Neural cell (in vitro differentiated cells): Measurements from ENCODE around the gene CDKAL1. TPM values are rescaled to one million over a fixed set of nuclear protein-coding genes. Genes with fewer than 3 reads are reported as not detected.

Experiments used
- H2AFZ ChIP-seq: fragments of 200-600, 300-800 bp; sonication (generic), shearing (Covaris generic); 2 replicates; pipeline ENCODE4 v1.6.0; 2014; ENCODE audit warnings: low read depth, mild to moderate bottlenecking, antibody characterized with exemption, low read length, moderate library complexity
- H3F3A ChIP-seq: fragments of 200-600 bp; shearing (Covaris generic); 2 replicates; pipeline ENCODE4 v1.6.1; 2016; ENCODE audit warnings: mild to moderate bottlenecking, moderate library complexity, mixed read lengths, antibody characterized with exemption, low read length; ENCODE audit not compliant: insufficient read depth, poor library complexity, severe bottlenecking
- H3K27ac ChIP-seq: fragments of 200-600, 300-800 bp; sonication (generic), shearing (Covaris generic); 2 replicates; pipeline ENCODE4 v1.5.1; 2014; ENCODE audit warnings: mild to moderate bottlenecking, low read length, moderate library complexity
- H3K27me3 ChIP-seq: fragments of 300-800, 200-600 bp; sonication (generic), shearing (Covaris generic); 2 replicates; pipeline ENCODE4 v1.6.0; 2014; ENCODE audit warnings: mild to moderate bottlenecking, low read depth, low read length, moderate library complexity; ENCODE audit not compliant: insufficient read depth
- H3K36me3 ChIP-seq: fragments of 300-800, 200-600 bp; sonication (generic), shearing (Covaris generic); 2 replicates; pipeline ENCODE4 v1.5.1; 2014; ENCODE audit warnings: mild to moderate bottlenecking, antibody characterized with exemption, low read length, moderate library complexity; ENCODE audit not compliant: insufficient read depth
- H3K4me2 ChIP-seq: fragments of 300-800, 200-600 bp; sonication (generic), shearing (Covaris generic); 2 replicates; pipeline ENCODE4 v1.6.0; 2014; ENCODE audit warnings: mild to moderate bottlenecking, low read length
- H3K4me3 ChIP-seq: fragments of 300-800, 200-600 bp; sonication (generic), shearing (Covaris generic); 2 replicates; pipeline ENCODE4 v1.5.1; 2014; ENCODE audit warnings: mild to moderate bottlenecking, low read length, moderate library complexity
- H3K79me2 ChIP-seq: fragments of 200-600 bp; shearing (Covaris generic); replicated peaks from 2 replicates; pipeline ENCODE4 v1.6.0; 2014; ENCODE audit warnings: mild to moderate bottlenecking, low read length, moderate library complexity; ENCODE audit not compliant: insufficient read depth
- H3K9ac ChIP-seq: fragments of 300-800, 200-600 bp; sonication (generic), shearing (Covaris generic); 2 replicates; pipeline ENCODE4 v1.6.1; 2016; ENCODE audit warnings: mild to moderate bottlenecking, low read length, mixed read lengths
- H3K9me2 ChIP-seq: fragments of 200-600 bp; shearing (Covaris generic); 2 replicates; pipeline ENCODE4 v1.6.1; 2016; ENCODE audit warnings: mild to moderate bottlenecking, low read length, mixed read lengths; ENCODE audit not compliant: insufficient read depth
- H3K9me3 ChIP-seq: fragments of 200-600, 300-800 bp; sonication (generic), shearing (Covaris generic); 2 replicates; pipeline ENCODE4 v1.6.1; 2016; ENCODE audit warnings: mild to moderate bottlenecking, mixed run types, low read length, moderate library complexity, mixed read lengths
- H4K20me1 ChIP-seq: fragments of 200-600 bp; shearing (Covaris generic); 2 replicates; pipeline ENCODE4 v1.6.1; 2016; ENCODE audit warnings: mild to moderate bottlenecking, mixed run types; ENCODE audit not compliant: insufficient read depth
- CTCF ChIP-seq: fragments of 450-650 bp; IDR thresholded peaks from 2 replicates; pipeline ENCODE4 v1.5.1; 2014; ENCODE audit warnings: antibody characterized with exemption, mild to moderate bottlenecking, moderate library complexity; ENCODE audit not compliant: poor library complexity, severe bottlenecking
- EP300 ChIP-seq: fragments of 450-650 bp; conservative IDR thresholded peaks from 2 replicates; pipeline ENCODE4 v1.6.1; 2014; ENCODE audit warnings: antibody characterized with exemption, mild to moderate bottlenecking, moderate library complexity; ENCODE audit not compliant: poor library complexity, severe bottlenecking
- EZH2 ChIP-seq: fragments of 200-600, 300-800 bp; shearing (Covaris generic), sonication (generic); IDR thresholded peaks from 2 replicates; pipeline ENCODE4 v1.6.1; 2014; ENCODE audit warnings: antibody characterized with exemption, low read length, borderline replicate concordance, mild to moderate bottlenecking; ENCODE audit not compliant: insufficient read depth, poor library complexity, severe bottlenecking
- MXI1 ChIP-seq: fragments of 450-650 bp; conservative IDR thresholded peaks from 2 replicates; pipeline ENCODE4 v1.6.1; 2014; ENCODE audit warnings: antibody characterized with exemption, mild to moderate bottlenecking; ENCODE audit not compliant: poor library complexity, severe bottlenecking
- POLR2AphosphoS5 ChIP-seq: IDR thresholded peaks from 2 replicates; pipeline ENCODE4 v1.6.1; 2012
- RAD21 ChIP-seq: fragments of 450-650 bp; conservative IDR thresholded peaks from 2 replicates; pipeline ENCODE4 v1.6.1; 2014; ENCODE audit warnings: antibody characterized with exemption, mild to moderate bottlenecking, moderate library complexity
- SMC3 ChIP-seq: fragments of 450-650 bp; conservative IDR thresholded peaks from 2 replicates; pipeline ENCODE4 v1.6.1; 2014; ENCODE audit warnings: antibody characterized with exemption, mild to moderate bottlenecking, moderate library complexity; ENCODE audit not compliant: poor library complexity
- TAF1 ChIP-seq: IDR thresholded peaks from 2 replicates; pipeline ENCODE4 v1.6.1; 2012; ENCODE audit warnings: low read depth
- polyA plus RNA-seq: library from polyadenylated mRNA; depleted of rRNA; stranded (reverse); fragments of >200 nt; gene quantifications from 2 replicates; pipeline ENCODE4 v1.2.3, GENCODE V29; 2014
- TF ChIP-seq, protein P1 (sequence below): IDR thresholded peaks from 2 replicates; pipeline ENCODE4 v1.6.1; 2012; ENCODE audit warnings: borderline replicate concordance

The CDKAL1 gene
- polyA plus RNA-seq, 1 donor from 2014 or later = 10.7 TPM

DNA sequence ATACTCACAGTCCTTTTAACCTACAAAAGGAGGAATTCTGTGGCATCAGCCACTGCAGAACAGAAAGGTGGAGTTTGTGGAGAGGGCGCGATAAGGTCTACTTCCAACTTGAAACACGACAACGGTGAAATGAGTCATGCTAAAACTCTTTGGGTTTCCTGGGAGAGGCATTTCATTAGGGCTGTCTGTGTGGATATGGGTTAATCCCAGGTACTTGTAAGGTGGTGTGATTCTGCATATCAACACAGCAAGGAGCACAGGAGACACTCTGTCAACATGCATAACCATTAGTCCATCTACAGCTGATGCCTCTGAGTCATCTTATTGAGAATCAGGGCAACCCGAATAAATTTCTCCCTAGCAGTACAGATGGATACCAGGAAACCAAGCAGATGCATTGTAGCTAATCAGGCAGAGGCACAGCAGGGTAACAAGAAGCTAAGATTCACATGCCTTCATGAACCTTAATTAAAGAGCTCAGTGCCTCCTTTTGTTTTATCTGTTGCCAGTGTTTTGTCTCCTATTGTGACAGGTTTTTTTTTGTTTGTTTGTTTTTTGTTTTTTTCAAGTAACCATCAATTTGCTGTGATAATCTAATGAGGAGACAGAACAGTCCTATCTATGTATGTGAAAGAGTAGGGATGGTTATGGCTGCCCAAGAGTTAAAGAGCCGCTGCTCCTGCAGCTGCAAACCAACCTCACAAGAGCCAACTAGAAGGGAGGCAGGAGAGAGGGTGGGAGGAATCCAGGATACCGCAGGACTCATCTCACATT is 743.5 kb downstream of the CDKAL1 start:
- Histone ChIP-seq H3F3A (no peaks in the 10 kb centered on the region), H3K4me2 (no peak overlapping the region), H3K9me2 (no peaks in the 10 kb centered on the region), H4K20me1 (no peaks in the 10 kb centered on the region), H3K9me3 (no peaks in the 10 kb centered on the region), H3K9ac (peak overlapping the region; percentile 7), H3K79me2 (no peaks in the 10 kb centered on the region), H3K27me3 (no peaks in the 10 kb centered on the region), H3K27ac (peak overlapping the region; percentile 32), H2AFZ (no peak overlapping the region), H3K4me3 (no peak overlapping the region), H3K36me3 (no peaks in the 10 kb centered on the region)
- TF ChIP-seq EZH2 (no peak), CTCF (no peak), SMC3 (no peak), MXI1 (no peak), EP300 (no peak), POLR2AphosphoS5 (no peak), TAF1 (no peak), RAD21 (no peak)
- TF ChIP-seq, protein P1, sequence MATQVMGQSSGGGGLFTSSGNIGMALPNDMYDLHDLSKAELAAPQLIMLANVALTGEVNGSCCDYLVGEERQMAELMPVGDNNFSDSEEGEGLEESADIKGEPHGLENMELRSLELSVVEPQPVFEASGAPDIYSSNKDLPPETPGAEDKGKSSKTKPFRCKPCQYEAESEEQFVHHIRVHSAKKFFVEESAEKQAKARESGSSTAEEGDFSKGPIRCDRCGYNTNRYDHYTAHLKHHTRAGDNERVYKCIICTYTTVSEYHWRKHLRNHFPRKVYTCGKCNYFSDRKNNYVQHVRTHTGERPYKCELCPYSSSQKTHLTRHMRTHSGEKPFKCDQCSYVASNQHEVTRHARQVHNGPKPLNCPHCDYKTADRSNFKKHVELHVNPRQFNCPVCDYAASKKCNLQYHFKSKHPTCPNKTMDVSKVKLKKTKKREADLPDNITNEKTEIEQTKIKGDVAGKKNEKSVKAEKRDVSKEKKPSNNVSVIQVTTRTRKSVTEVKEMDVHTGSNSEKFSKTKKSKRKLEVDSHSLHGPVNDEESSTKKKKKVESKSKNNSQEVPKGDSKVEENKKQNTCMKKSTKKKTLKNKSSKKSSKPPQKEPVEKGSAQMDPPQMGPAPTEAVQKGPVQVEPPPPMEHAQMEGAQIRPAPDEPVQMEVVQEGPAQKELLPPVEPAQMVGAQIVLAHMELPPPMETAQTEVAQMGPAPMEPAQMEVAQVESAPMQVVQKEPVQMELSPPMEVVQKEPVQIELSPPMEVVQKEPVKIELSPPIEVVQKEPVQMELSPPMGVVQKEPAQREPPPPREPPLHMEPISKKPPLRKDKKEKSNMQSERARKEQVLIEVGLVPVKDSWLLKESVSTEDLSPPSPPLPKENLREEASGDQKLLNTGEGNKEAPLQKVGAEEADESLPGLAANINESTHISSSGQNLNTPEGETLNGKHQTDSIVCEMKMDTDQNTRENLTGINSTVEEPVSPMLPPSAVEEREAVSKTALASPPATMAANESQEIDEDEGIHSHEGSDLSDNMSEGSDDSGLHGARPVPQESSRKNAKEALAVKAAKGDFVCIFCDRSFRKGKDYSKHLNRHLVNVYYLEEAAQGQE = no peak

DNA sequence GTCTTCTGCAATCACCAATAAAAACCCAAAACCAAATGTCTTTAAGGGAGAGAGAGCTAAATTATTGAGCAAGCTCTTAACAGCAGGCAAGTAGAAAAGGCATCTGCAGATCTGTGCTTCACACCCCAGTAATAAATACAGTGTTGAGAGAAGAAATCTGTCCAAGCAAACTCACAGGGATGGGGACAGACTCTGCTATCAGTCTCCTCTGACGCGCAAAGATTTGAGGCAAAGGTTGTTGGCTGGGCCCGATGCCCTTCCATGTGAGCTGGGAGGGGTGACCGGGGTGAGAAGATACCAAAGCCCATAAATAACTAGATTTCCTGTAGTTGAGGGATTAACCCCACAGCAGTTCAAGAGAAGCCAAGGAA is 744.1 kb downstream of the CDKAL1 start:
- no peak overlapping the region for H3K4me2 ChIP-seq
- H4K20me1 ChIP-seq = no peaks in the 10 kb centered on the region
- TF ChIP-seq EZH2 (no peak), MXI1 (no peak), SMC3 (no peak), POLR2AphosphoS5 (no peak), RAD21 (no peak), TAF1 (no peak), CTCF (no peak), EP300 (no peak)
- TF ChIP-seq, protein P1 = no peak
- H3K27me3 ChIP-seq = no peaks in the 10 kb centered on the region
- no peaks in the 10 kb centered on the region for H3F3A ChIP-seq
- H3K27ac ChIP-seq = peak overlapping the region; percentile 32
- H3K9ac ChIP-seq = peak overlapping the region; percentile 7
- no peak overlapping the region for H3K4me3 ChIP-seq
- H3K79me2 ChIP-seq = no peaks in the 10 kb centered on the region
- no peak overlapping the region for H2AFZ ChIP-seq
- no peaks in the 10 kb centered on the region for H3K9me2 ChIP-seq
- H3K36me3 ChIP-seq = no peaks in the 10 kb centered on the region
- no peaks in the 10 kb centered on the region for H3K9me3 ChIP-seq
